Loucy (cell line): ENCODE results near the gene PPTC7.
"Not testable (repeated sequence)": the region's sequence is repeated elsewhere in the genome, so short reads cannot be mapped to it uniquely, and the experiment has no call there.

ENCODE experiments used
- H2AFZ ChIP-seq: fragments of 200-600 bp; sonication (generic); 2 replicates; pipeline ENCODE4 v1.6.0; 2016; ENCODE audit warnings: antibody characterized with exemption, mild to moderate bottlenecking, low read length, moderate library complexity
- H3F3A ChIP-seq: fragments of 200-600 bp; 2 replicates; pipeline ENCODE4 v1.6.0; 2016; ENCODE audit warnings: antibody characterized with exemption, low read depth, mild to moderate bottlenecking
- H3K27me3 ChIP-seq: fragments of 200-600 bp; sonication (generic); 2 replicates; pipeline ENCODE4 v1.6.1; 2014; ENCODE audit warnings: low read length, mild to moderate bottlenecking; ENCODE audit not compliant: insufficient read depth, poor library complexity, severe bottlenecking
- H3K36me3 ChIP-seq: fragments of 200-600 bp; sonication (generic); 2 replicates; pipeline ENCODE4 v1.6.1; 2016; ENCODE audit warnings: low read length; ENCODE audit not compliant: insufficient read depth
- H3K4me1 ChIP-seq: fragments of 200-600 bp; sonication (generic); 2 replicates; pipeline ENCODE4 v1.5.1; 2014; ENCODE audit warnings: low read length, mild to moderate bottlenecking; ENCODE audit not compliant: insufficient read depth, poor library complexity, severe bottlenecking
- H3K4me2 ChIP-seq: fragments of 200-600 bp; sonication (generic); 2 replicates; pipeline ENCODE4 v1.6.0; 2014; ENCODE audit warnings: antibody characterized with exemption, low read length, low read depth, mild to moderate bottlenecking; ENCODE audit not compliant: poor library complexity, severe bottlenecking
- H3K4me3 ChIP-seq: fragments of 200-600 bp; sonication (generic); 2 replicates; pipeline ENCODE4 v1.5.1; 2014; ENCODE audit warnings: low read length, mild to moderate bottlenecking, mixed read lengths; ENCODE audit not compliant: poor library complexity, severe bottlenecking
- H3K79me2 ChIP-seq: fragments of 200-600 bp; sonication (generic); 2 replicates; pipeline ENCODE4 v1.6.1; 2014; ENCODE audit warnings: low read length; ENCODE audit not compliant: insufficient read depth
- H3K9ac ChIP-seq: fragments of 200-600 bp; sonication (generic); 2 replicates; pipeline ENCODE4 v1.6.0; 2014; ENCODE audit warnings: mild to moderate bottlenecking, low read depth, low read length, moderate library complexity; ENCODE audit not compliant: poor library complexity, severe bottlenecking
- H3K9me2 ChIP-seq: fragments of 200-600 bp; sonication (generic); replicated peaks from 2 replicates; pipeline ENCODE4 v1.6.1; 2016; ENCODE audit warnings: low read depth, low read length, mixed read lengths
- H3K9me3 ChIP-seq: fragments of 200-600 bp; sonication (generic); 2 replicates; pipeline ENCODE4 v1.6.1; 2014; ENCODE audit warnings: mild to moderate bottlenecking, antibody characterized with exemption, low read length, low read depth; ENCODE audit not compliant: insufficient read depth
- H4K20me1 ChIP-seq: fragments of 200-600 bp; sonication (generic); 2 replicates; pipeline ENCODE4 v1.6.0; 2014; ENCODE audit warnings: antibody characterized with exemption, low read length, mild to moderate bottlenecking; ENCODE audit not compliant: insufficient read depth, poor library complexity, severe bottlenecking
- CTCF ChIP-seq: fragments of 200-600 bp; sonication (generic); conservative IDR thresholded peaks from 2 replicates; pipeline ENCODE4 v1.5.1; 2014; ENCODE audit warnings: mild to moderate bottlenecking, antibody characterized with exemption, low read length
- EZH2phosphoT487 ChIP-seq: fragments of 200-600 bp; IDR thresholded peaks from 2 replicates; pipeline ENCODE4 v1.6.1; 2018; ENCODE audit warnings: antibody characterized with exemption, mild to moderate bottlenecking, moderate library complexity, borderline replicate concordance

Gene PPTC7

GRCh38 chr12:110561471-110562201, 21.5 kb downstream of the PPTC7 start:
- no peaks in the 10 kb centered on the region for H3K9me2 ChIP-seq
- TF ChIP-seq EZH2phosphoT487 = no peak
- TF ChIP-seq CTCF = no peak
- H4K20me1 ChIP-seq = peaks cover 56% of the 10 kb centered on the region
- H3K79me2 ChIP-seq = peaks cover 97% of the 10 kb centered on the region
- peaks cover 7% of the 10 kb centered on the region for H3K4me1 ChIP-seq
- H3K4me2 ChIP-seq = no peak overlapping the region
- no peak overlapping the region for H3K4me3 ChIP-seq
- no peaks in the 10 kb centered on the region for H3K36me3 ChIP-seq
- no peak overlapping the region for H3K9ac ChIP-seq
- H3K27me3 ChIP-seq = no peaks in the 10 kb centered on the region
- H3F3A ChIP-seq = no peaks in the 10 kb centered on the region
- H3K9me3 ChIP-seq = no peaks in the 10 kb centered on the region
- no peak overlapping the region for H2AFZ ChIP-seq

- no peak overlapping the region for H2AFZ ChIP-seq
These were observed 22.2 kb downstream of the PPTC7 start for GRCh38 chr12:110560946-110561345.

GRCh38 chr12:110560048-110560447, 23.1 kb downstream of the PPTC7 start:
- Histone ChIP-seq H3K79me2 (peaks cover 97% of the 10 kb centered on the region), H3K4me2 (no peak overlapping the region), H3F3A (no peaks in the 10 kb centered on the region), H3K27me3 (no peaks in the 10 kb centered on the region), H2AFZ (no peak overlapping the region), H3K4me3 (no peak overlapping the region), H3K36me3 (no peaks in the 10 kb centered on the region), H3K9ac (no peak overlapping the region), H3K9me2 (no peaks in the 10 kb centered on the region), H3K4me1 (peaks cover 7% of the 10 kb centered on the region), H4K20me1 (peaks cover 57% of the 10 kb centered on the region), H3K9me3 (no peaks in the 10 kb centered on the region)
- no peak for TF ChIP-seq EZH2phosphoT487
- TF ChIP-seq CTCF = no peak

More at GRCh38 chr12:110560946-110561345, 22.2 kb downstream of the PPTC7 start:
- no peak overlapping the region for H3K4me2 ChIP-seq
- peaks cover 97% of the 10 kb centered on the region for H3K79me2 ChIP-seq
- no peak for TF ChIP-seq EZH2phosphoT487
- H3K36me3 ChIP-seq = no peaks in the 10 kb centered on the region
- H3K9me3 ChIP-seq = no peaks in the 10 kb centered on the region
- no peaks in the 10 kb centered on the region for H3K27me3 ChIP-seq
- no peak overlapping the region for H3K4me3 ChIP-seq
- H3K9ac ChIP-seq = no peak overlapping the region
- H3F3A ChIP-seq = no peaks in the 10 kb centered on the region
- peaks cover 55% of the 10 kb centered on the region for H4K20me1 ChIP-seq
- H3K4me1 ChIP-seq = peaks cover 7% of the 10 kb centered on the region
- no peaks in the 10 kb centered on the region for H3K9me2 ChIP-seq

GRCh38 chr12:110558945-110559344, 24.2 kb downstream of the PPTC7 start:
- H3K9ac ChIP-seq, H2AFZ ChIP-seq, H3K4me2 ChIP-seq, H3K9me2 ChIP-seq, H3K36me3 ChIP-seq, H3K27me3 ChIP-seq, H3K9me3 ChIP-seq, H3K4me1 ChIP-seq, H3K4me3 ChIP-seq, H3F3A ChIP-seq: not testable (repeated sequence)
- peaks cover 61% of the 10 kb centered on the region for H4K20me1 ChIP-seq
- peaks cover 99% of the 10 kb centered on the region for H3K79me2 ChIP-seq
